Osteocyte (in vitro differentiated cells): ENCODE measurements around the gene TSSK3. TPM values are rescaled to one million over a fixed set of nuclear protein-coding genes. Genes with fewer than 3 reads are reported as not detected.

ENCODE experiments used
- DNase-seq: peaks from one replicate; pipeline ENCODE4 v3.0.0; 2021; ENCODE audit warnings: mixed read lengths; ENCODE audit not compliant: unreplicated experiment; ENCODE audit errors: extremely low spot score
- H3K27ac Mint-ChIP-seq: one replicate; pipeline ENCODE4 v1.8.0; 2021; ENCODE audit warnings: mild to moderate bottlenecking, mixed read lengths; ENCODE audit not compliant: unreplicated experiment
- H3K27me3 Mint-ChIP-seq: one replicate; pipeline ENCODE4 v1.8.0; 2021; ENCODE audit warnings: mixed read lengths; ENCODE audit not compliant: unreplicated experiment
- H3K36me3 Mint-ChIP-seq: one replicate; pipeline ENCODE4 v1.8.0; 2021; ENCODE audit warnings: mixed read lengths; ENCODE audit not compliant: unreplicated experiment
- H3K4me1 Mint-ChIP-seq: one replicate; pipeline ENCODE4 v1.8.0; 2021; ENCODE audit warnings: mixed read lengths; ENCODE audit not compliant: unreplicated experiment
- H3K4me3 Mint-ChIP-seq: one replicate; pipeline ENCODE4 v1.8.0; 2021; ENCODE audit warnings: mild to moderate bottlenecking, moderate library complexity, mixed read lengths; ENCODE audit not compliant: unreplicated experiment
- H3K9me3 Mint-ChIP-seq: one replicate; pipeline ENCODE4 v1.8.0; 2021; ENCODE audit warnings: mixed read lengths; ENCODE audit not compliant: unreplicated experiment
- CTCF ChIP-seq: fragments of 200-600 bp; sonication (generic); IDR thresholded peaks from 2 replicates; pipeline ENCODE4 v1.5.0; 2021; ENCODE audit warnings: antibody characterized with exemption, mild to moderate bottlenecking, moderate library complexity
- total RNA-seq: library from RNA; stranded (reverse); gene quantifications from 2 replicates; pipeline ENCODE4 v1.2.1, GENCODE V29; 2021

The TSSK3 gene
- total RNA-seq, 1 donor from 2014 or later = 3.5 TPM

- Mint-ChIP-seq H3K36me3 (peaks cover 14% of the 10 kb centered on the region), H3K4me3 (no peak overlapping the region), H3K27ac (no peak overlapping the region), H3K9me3 (no peaks in the 10 kb centered on the region), H3K4me1 (peaks cover 9% of the 10 kb centered on the region), H3K27me3 (no peaks in the 10 kb centered on the region)
- no peak for DNase-seq
- TF ChIP-seq CTCF = no peak
Measured at GRCh38 chr1:32361308-32361673, 1.0 kb upstream of the TSSK3 start.

GRCh38 chr1:32361674-32362473, 465 bp upstream of the TSSK3 start:
- H3K9me3 Mint-ChIP-seq = no peaks in the 10 kb centered on the region
- no peaks in the 10 kb centered on the region for H3K27me3 Mint-ChIP-seq
- peaks cover 15% of the 10 kb centered on the region for H3K36me3 Mint-ChIP-seq
- no peak overlapping the region for H3K27ac Mint-ChIP-seq
- H3K4me3 Mint-ChIP-seq = no peak overlapping the region
- peaks cover 9% of the 10 kb centered on the region for H3K4me1 Mint-ChIP-seq
- no peak for DNase-seq
- peak; percentile 25 for TF ChIP-seq CTCF

GRCh38 chr1:32363713-32364112, 1.4 kb downstream of the TSSK3 start:
- Mint-ChIP-seq H3K27me3 (no peaks in the 10 kb centered on the region), H3K4me3 (no peak overlapping the region), H3K27ac (no peak overlapping the region), H3K36me3 (peaks cover 17% of the 10 kb centered on the region), H3K4me1 (peaks cover 9% of the 10 kb centered on the region), H3K9me3 (no peaks in the 10 kb centered on the region)
- no peak for TF ChIP-seq CTCF
- no peak for DNase-seq

- H3K4me3 Mint-ChIP-seq = no peak overlapping the region
- H3K27me3 Mint-ChIP-seq = no peaks in the 10 kb centered on the region
- no peak for DNase-seq
- TF ChIP-seq CTCF = no peak
- no peaks in the 10 kb centered on the region for H3K9me3 Mint-ChIP-seq
- peaks cover 13% of the 10 kb centered on the region for H3K36me3 Mint-ChIP-seq
- no peak overlapping the region for H3K27ac Mint-ChIP-seq
- peaks cover 9% of the 10 kb centered on the region for H3K4me1 Mint-ChIP-seq
Measured at GRCh38 chr1:32364836-32365235, 2.5 kb downstream of the TSSK3 start.

GRCh38 chr1:32365445-32365844, 3.1 kb downstream of the TSSK3 start:
- DNase-seq = no peak
- no peak overlapping the region for H3K4me3 Mint-ChIP-seq
- peak overlapping the region; percentile 47 for H3K27ac Mint-ChIP-seq
- H3K36me3 Mint-ChIP-seq = peaks cover 13% of the 10 kb centered on the region
- no peaks in the 10 kb centered on the region for H3K9me3 Mint-ChIP-seq
- TF ChIP-seq CTCF = no peak
- no peaks in the 10 kb centered on the region for H3K27me3 Mint-ChIP-seq
- H3K4me1 Mint-ChIP-seq = peaks cover 9% of the 10 kb centered on the region
